Gastroesophageal sphincter (tissue), 4 donors: ENCODE results near the gene TK2. TPM values are rescaled to one million over a fixed set of nuclear protein-coding genes. Genes with fewer than 3 reads are reported as not detected.

Experiments
- ATAC-seq: fragments of 150-250 bp; one replicate; pipeline ENCODE4 v1.9.1; 2016; ENCODE audit warnings: mild to moderate bottlenecking, moderate library complexity
- H3K27ac ChIP-seq, 4 donors: fragments of 200-600 bp; sonication (generic) in 3 of 4; 1 replicate in 3 of 4; 2 replicates in 1 of 4; pipeline ENCODE4 v1.5.1; 2016 to 2019
- H3K27me3 ChIP-seq: fragments of 200-600 bp; sonication (generic); one replicate; pipeline ENCODE4 v1.5.1; 2019
- H3K36me3 ChIP-seq, 2 donors: fragments of 200-600 bp; sonication (generic); one replicate each; pipeline ENCODE4 v1.5.1; 2019; ENCODE audit warnings: control low read depth in 1 of 2
- H3K4me1 ChIP-seq, 3 donors: fragments of 200-600 bp; sonication (generic); 1 replicate in 2 of 3; 2 replicates in 1 of 3; pipeline ENCODE4 v1.5.1; 2016 to 2019; ENCODE audit warnings: control low read depth in 2 of 3
- H3K4me3 ChIP-seq, 2 donors: fragments of 200-600 bp; sonication (generic); one replicate each; pipeline ENCODE4 v1.5.1; 2019; ENCODE audit warnings: mild to moderate bottlenecking in 1 of 2, moderate library complexity in 1 of 2
- H3K9me3 ChIP-seq, 3 donors: fragments of 200-600 bp; sonication (generic); one replicate each; pipeline ENCODE4 v1.5.1; 2017 to 2019; ENCODE audit warnings: control low read depth in 2 of 3
- CTCF ChIP-seq, 4 experiments: fragments of 200-600 bp in 2 of 4; fragments of 450-650 bp in 2 of 4; sonication (generic) in 1 of 4; IDR thresholded peaks; one replicate each; pipeline ENCODE4 v1.5.1; 2017 to 2019; ENCODE audit warnings: antibody characterized with exemption in 4 of 4, mild to moderate bottlenecking in 2 of 4, moderate library complexity in 2 of 4
- EP300 ChIP-seq: sonication (generic); formaldehyde crosslinking; IDR thresholded peaks from one replicate; pipeline ENCODE4 v1.6.1; 2017; ENCODE audit warnings: antibody characterized with exemption, mild to moderate bottlenecking
- POLR2A ChIP-seq, 2 donors: fragments of 450-650 bp; IDR thresholded peaks; one replicate each; pipeline ENCODE4 v1.6.1; 2017; ENCODE audit warnings: antibody characterized with exemption in 2 of 2, mild to moderate bottlenecking in 2 of 2, moderate library complexity in 1 of 2
- POLR2AphosphoS5 ChIP-seq: sonication (generic); formaldehyde crosslinking; IDR thresholded peaks from one replicate; pipeline ENCODE4 v1.6.1; 2017; ENCODE audit warnings: antibody characterized with exemption
- WGBS, 2 donors: methylation state at CpG; one replicate each; pipeline ENCODE4 v1.1.5; 2018; ENCODE audit warnings: low coverage in 1 of 2; 5-methylcytosine and 5-hydroxymethylcytosine counted together
- total RNA-seq, 4 donors: library from RNA; depleted of rRNA; stranded (reverse); fragments of >200 nt; gene quantifications; one replicate each; pipeline ENCODE4 v1.1.0, GENCODE V29; 2016

TK2 gene
- total RNA-seq, 4 donors from 2014 or later, result 32.7 to 42.8 (median 37.0) TPM

GRCh38 chr16:66481081-66481942 is 68.6 kb downstream of the TK2 start:
- Histone ChIP-seq H3K4me3 (no peak overlapping the region), H3K27me3 (peaks cover 15% of the 10 kb centered on the region), H3K4me1 (peaks cover 0 to 10% (median 2%) of the 10 kb centered on the region in 3 donors), H3K9me3 (no peaks in the 10 kb centered on the region), H3K36me3 (no peaks in the 10 kb centered on the region), H3K27ac (no peak overlapping the region)
- ATAC-seq, result no peak
- TF ChIP-seq POLR2AphosphoS5, result no peak
- TF ChIP-seq POLR2A (IDR thresholded peaks at IDR 0.05), result no peak
- no peak for TF ChIP-seq CTCF (IDR thresholded peaks at IDR 0.05)
- TF ChIP-seq EP300, result no peak
- 67% methylated on average over 12 of the region's 25 CpGs; no CpG with 5 or more reads in 1 of the 2 donors for WGBS, 2 donors

- Histone ChIP-seq H3K27me3 (peaks cover 22% of the 10 kb centered on the region), H3K4me1 (peaks cover 0 to 8% (median 0%) of the 10 kb centered on the region in 3 donors), H3K27ac (no peak overlapping the region), H3K4me3 (no peak overlapping the region), H3K36me3 (no peaks in the 10 kb centered on the region), H3K9me3 (no peaks in the 10 kb centered on the region)
- no peak for TF ChIP-seq EP300
- no peak for TF ChIP-seq CTCF (IDR thresholded peaks at IDR 0.05)
- TF ChIP-seq POLR2A (IDR thresholded peaks at IDR 0.05), result no peak
- TF ChIP-seq POLR2AphosphoS5, result no peak
- no peak for ATAC-seq
- WGBS, 2 donors, result 40 to 100% methylated on average over 1 to 2 of the region's 25 CpGs
These were observed 69.4 kb downstream of the TK2 start for GRCh38 chr16:66480265-66481080.

- 67% methylated on average over 1 of the region's 5 CpGs; no CpG with 5 or more reads in 1 of the 2 donors for WGBS, 2 donors
- Histone ChIP-seq H3K4me1 (peaks cover 0 to 8% (median 0%) of the 10 kb centered on the region in 3 donors), H3K36me3 (no peaks in the 10 kb centered on the region), H3K9me3 (no peaks in the 10 kb centered on the region), H3K27me3 (peaks cover 30% of the 10 kb centered on the region), H3K4me3 (no peak overlapping the region), H3K27ac (no peak overlapping the region)
- no peak for ATAC-seq
- no peak for TF ChIP-seq EP300
- no peak for TF ChIP-seq CTCF (IDR thresholded peaks at IDR 0.05)
- TF ChIP-seq POLR2AphosphoS5, result no peak
- TF ChIP-seq POLR2A (IDR thresholded peaks at IDR 0.05), result no peak
These were observed 70.2 kb downstream of the TK2 start for GRCh38 chr16:66479661-66480264.

GRCh38 chr16:66478733-66479511 is 71.0 kb downstream of the TK2 start:
- Histone ChIP-seq H3K9me3 (no peaks in the 10 kb centered on the region), H3K27me3 (peaks cover 35% of the 10 kb centered on the region), H3K27ac (no peak overlapping the region), H3K36me3 (no peaks in the 10 kb centered on the region), H3K4me3 (no peak overlapping the region), H3K4me1 (peaks cover 0 to 8% (median 0%) of the 10 kb centered on the region in 3 donors)
- TF ChIP-seq CTCF (IDR thresholded peaks at IDR 0.05) (peak in 3 of 4 experiments; percentile 65 to 77 (median 67)), POLR2A (IDR thresholded peaks at IDR 0.05) (no peak), POLR2AphosphoS5 (no peak)
- WGBS, 2 donors, result 8 to 37% methylated on average over 6 of the region's 10 CpGs
- ATAC-seq, result peak; percentile 74
